ENCODE measurements around the gene MYL3. TPM values are rescaled to one million over a fixed set of nuclear protein-coding genes. Genes with fewer than 3 reads are reported as not detected.

Gene MYL3
- total RNA-seq, 1 donor from 2014 or later: not detected

DNA sequence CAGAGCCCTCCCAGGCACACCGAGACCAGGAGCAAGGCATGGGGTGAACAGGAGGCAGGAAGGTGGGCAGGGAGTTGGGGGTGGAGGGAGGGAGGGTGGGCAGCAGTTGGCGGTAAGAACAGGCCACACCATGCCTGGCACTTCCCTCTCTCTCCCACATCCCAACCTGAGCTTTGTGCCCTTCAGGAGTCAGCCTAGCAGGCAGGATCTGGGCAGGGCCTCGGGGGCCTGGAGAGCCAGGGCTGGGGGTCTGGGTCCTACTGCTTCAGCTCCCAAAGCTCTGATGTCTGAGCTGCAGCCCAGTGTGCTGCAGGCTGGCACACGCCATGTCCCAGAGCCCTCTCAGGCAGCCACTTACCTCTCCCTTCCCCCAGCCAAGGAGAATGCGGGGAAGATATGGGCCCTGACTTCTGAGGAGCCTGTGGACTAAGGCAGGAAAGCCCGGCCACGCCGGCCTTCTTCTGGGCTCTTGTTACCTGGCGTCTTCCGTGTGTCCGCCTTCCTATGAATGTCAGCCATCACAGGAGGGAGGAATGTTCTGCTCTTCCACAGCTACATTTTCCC is 2.9 kb upstream of the MYL3 start:
- intact Hi-C loops (cut with micrococcal nuclease): loop anchor here (1.0 to 2.0 kb wide), 3 partner anchors 29 to 459 kb away; no protein-coding TSS in a partner anchor

DNA sequence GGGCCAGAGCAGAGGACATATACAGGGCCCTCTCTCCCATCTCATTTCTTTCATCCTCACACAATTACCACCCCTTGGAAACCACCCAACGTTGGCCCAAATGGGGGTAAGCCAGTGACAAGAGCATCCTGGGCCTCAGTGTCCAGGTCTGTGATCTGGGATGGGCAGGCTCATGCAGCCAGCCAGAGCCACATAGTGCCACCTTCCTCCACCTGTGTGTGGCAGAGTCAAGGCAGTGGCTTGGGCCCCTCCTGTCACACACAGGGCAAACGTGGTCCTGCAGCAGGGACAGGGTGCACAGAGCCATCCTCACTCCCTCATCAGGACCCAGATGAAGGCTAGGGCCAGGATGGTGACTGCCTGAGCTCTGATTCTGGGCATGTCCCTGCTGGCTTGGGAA is 2.3 kb upstream of the MYL3 start:
- intact Hi-C loops (cut with micrococcal nuclease): no loop called here

DNA sequence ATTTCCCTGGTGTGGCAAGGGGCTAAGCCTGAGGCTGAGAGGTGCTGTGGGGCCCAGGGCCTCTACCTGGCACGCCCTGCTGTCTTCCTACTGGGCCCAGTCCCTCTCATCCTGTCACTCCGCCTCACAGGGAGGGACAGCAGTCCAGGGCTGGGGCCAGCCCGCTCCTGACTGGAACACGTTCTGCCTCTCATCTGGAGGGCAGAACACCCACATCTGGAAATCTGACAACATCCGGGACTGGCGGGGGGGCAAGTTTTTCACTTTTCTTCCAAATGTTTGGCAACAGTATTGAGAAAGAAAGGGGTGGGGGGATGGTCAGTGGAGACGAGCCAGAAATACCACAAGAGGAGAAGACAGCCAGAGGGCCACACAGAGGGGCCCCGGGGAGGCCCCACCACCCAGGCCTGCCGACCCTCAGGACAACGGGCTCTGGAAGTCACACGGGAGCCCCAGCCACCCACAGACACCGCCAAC is 1.8 kb upstream of the MYL3 start:
- intact Hi-C loops (cut with micrococcal nuclease): no loop called here

- intact Hi-C loops (cut with micrococcal nuclease): no loop called here
These were observed 1.0 kb upstream of the MYL3 start for GRCh38 chr3:46864061-46864881.

- intact Hi-C loops (cut with micrococcal nuclease): no loop called here
These were observed 747 bp downstream of the MYL3 start for GRCh38 chr3:46862369-46863025.

DNA sequence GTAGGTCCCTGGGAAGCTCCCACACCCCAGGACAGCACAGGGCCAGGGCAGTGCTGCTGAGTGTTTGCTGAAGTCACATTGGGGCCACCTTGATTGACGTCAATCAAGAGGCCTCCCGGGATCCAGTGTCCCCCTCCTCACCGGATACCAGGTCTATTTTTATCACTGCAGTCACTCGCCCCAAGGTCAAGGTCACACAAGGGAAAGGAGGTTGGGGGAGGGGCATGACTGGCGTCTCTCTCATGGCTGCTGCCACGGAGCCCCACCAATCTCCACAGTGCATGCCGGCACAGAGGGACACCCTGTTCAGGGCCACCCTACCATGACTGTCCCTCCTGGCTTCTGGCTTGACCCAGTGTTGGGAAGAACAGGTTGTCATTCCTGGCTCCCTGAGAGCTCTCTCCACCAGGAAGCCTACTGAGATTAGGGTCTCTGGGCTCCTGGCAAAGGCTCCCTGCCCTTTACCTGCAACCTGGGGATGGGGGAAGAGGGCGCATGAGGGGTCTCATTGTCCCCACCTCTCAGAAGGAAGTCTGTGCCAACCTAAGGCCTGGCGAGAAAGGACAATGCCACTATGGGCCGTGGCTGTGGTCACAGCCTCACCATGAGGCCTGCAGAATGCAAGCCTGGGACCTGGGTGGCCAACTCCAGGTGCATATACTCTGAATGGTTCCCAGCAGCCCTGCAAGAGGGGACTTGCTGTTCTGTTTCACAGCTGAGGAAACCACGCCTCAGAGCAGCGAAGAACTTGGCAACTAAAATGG is 1.5 kb downstream of the MYL3 start:
- intact Hi-C loops (cut with micrococcal nuclease): no loop called here

- intact Hi-C loops (cut with micrococcal nuclease): no loop called here
These were observed 2.2 kb downstream of the MYL3 start for GRCh38 chr3:46860810-46861604.

DNA sequence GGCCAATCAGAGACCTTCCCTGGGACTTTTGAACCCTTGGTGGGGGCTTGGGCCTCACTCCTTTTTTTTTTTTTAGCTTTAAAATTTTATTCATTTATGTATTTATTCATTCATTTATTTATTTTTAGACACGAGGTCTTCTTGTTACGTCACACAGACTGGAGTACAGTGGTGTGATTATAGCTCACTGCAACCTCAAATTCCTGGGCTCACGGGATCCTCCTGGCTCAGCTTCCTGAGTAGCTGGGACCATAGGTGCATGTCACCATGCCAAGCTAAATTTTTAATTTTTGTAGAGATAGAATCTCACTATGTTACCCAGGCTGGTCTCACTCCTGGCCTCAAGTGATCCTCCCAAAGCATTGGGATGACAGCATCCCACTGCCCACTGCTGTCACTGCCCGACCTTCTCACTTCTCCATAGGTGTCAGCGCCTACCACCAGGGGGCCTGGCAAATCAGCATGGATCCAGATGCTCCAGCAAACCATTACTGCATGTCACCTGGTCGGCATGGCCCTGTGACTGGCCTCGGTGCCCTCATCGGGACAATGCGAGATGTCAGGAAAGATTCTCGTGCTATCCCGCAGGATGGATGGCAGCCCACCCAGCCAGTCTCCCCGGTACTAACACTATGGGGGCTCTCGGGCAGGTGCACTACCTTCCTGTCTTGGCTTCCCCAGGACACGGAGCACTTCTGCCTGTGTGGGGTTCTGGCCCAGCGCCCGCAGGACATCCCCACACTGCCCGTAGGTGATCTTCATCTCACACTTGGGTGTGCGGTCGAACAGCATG is 3.0 kb downstream of the MYL3 start:
- intact Hi-C loops (cut with micrococcal nuclease): no loop called here

- intact Hi-C loops (cut with micrococcal nuclease): no loop called here
These were observed 4.1 kb downstream of the MYL3 start for GRCh38 chr3:46859001-46859710.

GRCh38 chr3:46858456-46858855 is 4.8 kb downstream of the MYL3 start:
- intact Hi-C loops (cut with micrococcal nuclease): no loop called here

DNA sequence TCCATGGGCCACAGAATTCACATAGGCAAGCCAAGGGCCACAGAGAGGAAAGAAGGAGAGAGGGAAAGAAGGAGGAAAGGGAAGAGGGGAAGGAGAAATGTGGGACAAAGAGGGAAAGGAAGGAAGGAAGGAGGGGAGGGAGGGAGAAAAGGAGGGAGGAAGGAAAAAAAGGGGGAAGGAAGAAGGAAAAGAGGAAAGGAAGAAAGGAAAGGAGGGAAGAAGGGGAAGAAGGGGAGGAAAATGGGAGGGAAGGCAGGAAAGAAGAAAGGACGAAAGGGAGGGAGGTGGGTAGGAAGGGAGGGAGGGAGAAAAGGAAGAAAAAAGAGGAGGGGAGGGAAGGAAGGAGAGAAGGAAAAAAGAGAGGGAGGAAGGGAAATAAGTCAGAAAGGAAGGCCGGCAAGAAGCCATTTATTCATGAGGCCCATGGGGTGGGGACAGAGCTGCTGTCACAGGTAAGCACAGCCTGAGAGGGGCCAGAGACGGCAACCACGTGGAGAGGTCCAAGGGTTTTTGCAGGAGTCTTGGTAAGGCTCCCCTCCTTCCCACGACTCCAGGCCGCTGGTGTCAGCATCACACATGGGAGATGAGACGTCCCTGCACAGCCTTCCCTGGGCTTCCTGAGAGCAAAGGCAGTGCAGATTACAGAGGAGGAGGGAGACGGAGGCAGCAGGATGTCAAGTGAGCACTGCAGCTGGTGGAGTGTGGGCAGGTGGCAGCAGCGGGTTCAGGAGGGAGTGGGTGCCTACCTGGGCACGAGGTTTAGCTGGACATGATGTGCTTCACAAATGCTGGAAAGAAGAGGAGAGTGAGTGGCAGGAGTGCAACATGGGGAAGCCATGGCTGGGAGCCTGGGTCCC is 5.5 kb downstream of the MYL3 start:
- intact Hi-C loops (cut with micrococcal nuclease): no loop called here

DNA sequence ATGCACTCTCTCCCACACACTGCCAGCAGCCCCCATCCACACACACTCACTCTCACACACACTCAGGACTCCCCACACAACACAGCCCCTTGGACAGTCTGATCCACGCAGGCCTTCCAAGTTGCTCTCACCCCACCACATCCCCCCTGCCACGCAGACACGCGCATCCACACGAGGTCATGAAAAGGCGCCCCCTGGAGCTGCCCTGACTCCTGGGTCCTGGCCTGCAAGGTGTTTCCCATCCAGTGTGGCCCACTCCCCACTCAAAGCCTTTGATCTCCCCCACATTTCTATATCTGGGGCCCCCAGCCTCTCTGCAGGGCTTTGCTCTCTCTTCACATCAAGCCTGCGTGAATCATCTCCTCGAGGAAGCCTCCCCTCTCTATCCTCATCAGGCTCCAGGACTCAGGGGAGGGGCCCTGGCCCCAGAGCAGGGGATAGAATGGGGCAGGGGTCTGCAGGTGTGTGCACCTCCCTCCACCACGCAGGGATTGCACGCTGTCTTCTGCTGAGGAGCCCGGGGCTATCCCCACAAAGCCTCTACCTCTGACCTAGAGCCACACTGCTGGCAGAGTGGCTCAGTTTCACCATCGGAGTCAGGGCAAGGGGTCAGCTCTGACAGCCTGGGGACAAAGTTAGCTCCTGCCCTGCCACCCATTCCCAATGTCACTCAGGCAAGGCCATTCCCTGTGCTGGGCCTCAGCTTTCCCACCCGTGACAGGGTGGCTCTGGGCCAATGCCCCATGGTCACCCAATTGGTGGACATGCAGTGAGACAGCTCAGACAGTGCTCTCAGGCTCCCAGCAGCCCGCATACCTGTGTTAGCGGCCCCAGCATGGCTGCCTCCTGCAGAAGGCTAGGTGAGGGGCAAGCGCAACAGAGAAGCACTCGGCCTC is 6.4 kb downstream of the MYL3 start:
- intact Hi-C loops (cut with micrococcal nuclease): no loop called here

DNA sequence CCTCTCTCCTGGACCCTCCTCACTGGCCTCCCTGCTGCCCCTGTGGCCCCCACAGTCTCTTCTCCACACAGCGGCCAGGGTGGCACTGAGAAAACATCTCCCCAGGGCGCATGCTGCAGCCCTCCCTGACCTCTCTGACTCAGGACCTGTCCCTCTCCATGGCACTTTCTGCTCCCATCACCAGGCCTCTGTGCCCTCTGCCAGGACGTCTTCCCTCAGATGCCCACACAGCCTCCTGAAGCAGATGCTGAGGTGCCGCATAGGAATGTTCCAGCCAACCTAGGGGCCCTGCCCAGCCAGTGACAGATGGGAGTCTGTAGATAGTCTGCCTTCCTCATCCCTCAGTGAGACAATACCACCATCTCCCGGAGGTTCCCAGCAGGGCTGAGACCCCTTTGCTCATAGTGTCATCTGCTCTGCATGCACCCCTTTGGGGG is 8.7 kb downstream of the MYL3 start:
- intact Hi-C loops (cut with micrococcal nuclease): no loop called here

- intact Hi-C loops (cut with micrococcal nuclease): no loop called here
These were observed 9.5 kb downstream of the MYL3 start for GRCh38 chr3:46853441-46854415.

DNA sequence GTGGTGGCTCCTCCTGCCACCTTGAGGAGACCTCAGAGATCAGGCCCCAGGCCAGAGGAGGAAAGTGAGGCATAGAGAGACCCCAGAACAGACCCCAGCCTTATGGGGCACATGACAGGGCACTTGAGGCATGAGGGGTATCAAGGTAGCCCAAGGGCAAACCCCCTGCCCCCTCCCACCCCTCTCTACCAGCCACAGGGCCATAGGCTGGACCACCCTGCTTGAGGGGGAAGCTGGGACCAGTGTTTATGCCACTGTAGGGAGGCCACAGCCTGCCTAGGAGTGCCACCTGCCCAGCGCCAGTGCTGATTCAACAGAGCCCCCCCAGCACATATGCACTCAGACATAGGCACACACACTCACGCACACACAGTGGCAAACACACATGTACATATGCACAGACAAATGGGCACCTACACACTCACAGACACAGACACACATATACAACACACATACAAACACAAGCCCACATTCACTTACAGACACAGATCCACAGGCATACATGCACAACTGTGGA is 10.3 kb downstream of the MYL3 start:
- intact Hi-C loops (cut with micrococcal nuclease): no loop called here

DNA sequence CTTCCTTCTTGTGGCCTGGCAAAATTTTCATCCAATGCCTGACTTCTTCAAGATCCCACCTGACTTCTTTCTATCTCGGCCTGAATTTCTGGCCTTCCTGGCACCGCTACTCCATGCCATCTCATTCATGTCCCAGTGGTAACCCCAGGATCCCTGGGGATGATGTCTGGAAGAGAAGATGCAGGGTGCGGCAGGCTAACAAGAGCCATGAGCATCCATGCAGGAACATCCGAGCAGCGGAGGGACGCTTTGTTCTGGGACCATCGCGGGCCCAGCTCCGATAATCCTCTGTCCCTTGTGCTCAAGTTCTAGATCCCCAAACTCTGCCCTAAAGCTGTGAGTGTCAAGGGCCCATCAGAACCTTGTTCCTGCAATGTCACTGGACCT is 10.9 kb downstream of the MYL3 start:
- intact Hi-C loops (cut with micrococcal nuclease): no loop called here

Measured in T-helper 2 cell treated with Interferon-gamma antibody and Interleukin-4, amounts not matched to agents 100 ng/mL and 5 ng/mL, for 36 hours (primary cell).